Subcutaneous adipose tissue (tissue), 4 donors: Measurements from ENCODE around the gene LRRC8E. TPM values are rescaled to one million over a fixed set of nuclear protein-coding genes. Genes with fewer than 3 reads are reported as not detected.

Experiments
- total RNA-seq, 4 donors: library from RNA; depleted of rRNA; stranded (reverse); fragments of >200 nt; gene quantifications; one replicate each; pipeline ENCODE4 v1.1.0, GENCODE V29; 2016
- TF ChIP-seq, protein P1 (sequence below): fragments of 450-650 bp; IDR thresholded peaks from one replicate; pipeline ENCODE4 v1.5.1; 2016; ENCODE audit warnings: low read depth, mild to moderate bottlenecking, control low read depth, antibody characterized with exemption, moderate library complexity

LRRC8E gene
- total RNA-seq, 4 donors from 2014 or later, result 0.19 to 1.5 (median 0.50) TPM

DNA sequence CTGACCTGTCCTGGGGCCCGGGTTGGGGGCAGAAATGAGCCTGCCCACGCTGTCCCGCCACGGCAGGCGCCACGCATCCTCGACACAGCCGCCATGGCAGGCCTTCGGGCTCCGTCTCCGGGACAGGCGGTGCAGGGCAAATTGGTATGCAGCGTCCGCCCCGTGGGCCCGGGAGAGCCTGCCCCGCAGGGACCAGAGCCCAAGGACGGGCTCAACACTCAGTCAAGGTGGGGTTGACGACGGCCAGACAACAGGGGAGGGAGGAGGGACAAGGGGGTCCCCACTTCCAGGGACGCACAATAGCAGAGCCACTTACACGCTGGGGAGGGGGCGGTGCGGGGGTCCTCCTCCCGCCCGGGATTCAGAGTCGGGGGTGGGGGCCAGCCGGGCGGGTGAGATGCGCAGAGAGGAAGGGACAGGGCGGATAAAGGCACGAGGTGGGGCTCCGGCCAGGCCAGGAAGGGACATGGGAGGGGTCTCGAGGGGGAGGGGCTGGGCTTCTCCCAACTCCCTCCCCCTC is 36.4 kb downstream of the LRRC8E start:
- TF ChIP-seq, protein P1, sequence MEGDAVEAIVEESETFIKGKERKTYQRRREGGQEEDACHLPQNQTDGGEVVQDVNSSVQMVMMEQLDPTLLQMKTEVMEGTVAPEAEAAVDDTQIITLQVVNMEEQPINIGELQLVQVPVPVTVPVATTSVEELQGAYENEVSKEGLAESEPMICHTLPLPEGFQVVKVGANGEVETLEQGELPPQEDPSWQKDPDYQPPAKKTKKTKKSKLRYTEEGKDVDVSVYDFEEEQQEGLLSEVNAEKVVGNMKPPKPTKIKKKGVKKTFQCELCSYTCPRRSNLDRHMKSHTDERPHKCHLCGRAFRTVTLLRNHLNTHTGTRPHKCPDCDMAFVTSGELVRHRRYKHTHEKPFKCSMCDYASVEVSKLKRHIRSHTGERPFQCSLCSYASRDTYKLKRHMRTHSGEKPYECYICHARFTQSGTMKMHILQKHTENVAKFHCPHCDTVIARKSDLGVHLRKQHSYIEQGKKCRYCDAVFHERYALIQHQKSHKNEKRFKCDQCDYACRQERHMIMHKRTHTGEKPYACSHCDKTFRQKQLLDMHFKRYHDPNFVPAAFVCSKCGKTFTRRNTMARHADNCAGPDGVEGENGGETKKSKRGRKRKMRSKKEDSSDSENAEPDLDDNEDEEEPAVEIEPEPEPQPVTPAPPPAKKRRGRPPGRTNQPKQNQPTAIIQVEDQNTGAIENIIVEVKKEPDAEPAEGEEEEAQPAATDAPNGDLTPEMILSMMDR, result no peak

DNA sequence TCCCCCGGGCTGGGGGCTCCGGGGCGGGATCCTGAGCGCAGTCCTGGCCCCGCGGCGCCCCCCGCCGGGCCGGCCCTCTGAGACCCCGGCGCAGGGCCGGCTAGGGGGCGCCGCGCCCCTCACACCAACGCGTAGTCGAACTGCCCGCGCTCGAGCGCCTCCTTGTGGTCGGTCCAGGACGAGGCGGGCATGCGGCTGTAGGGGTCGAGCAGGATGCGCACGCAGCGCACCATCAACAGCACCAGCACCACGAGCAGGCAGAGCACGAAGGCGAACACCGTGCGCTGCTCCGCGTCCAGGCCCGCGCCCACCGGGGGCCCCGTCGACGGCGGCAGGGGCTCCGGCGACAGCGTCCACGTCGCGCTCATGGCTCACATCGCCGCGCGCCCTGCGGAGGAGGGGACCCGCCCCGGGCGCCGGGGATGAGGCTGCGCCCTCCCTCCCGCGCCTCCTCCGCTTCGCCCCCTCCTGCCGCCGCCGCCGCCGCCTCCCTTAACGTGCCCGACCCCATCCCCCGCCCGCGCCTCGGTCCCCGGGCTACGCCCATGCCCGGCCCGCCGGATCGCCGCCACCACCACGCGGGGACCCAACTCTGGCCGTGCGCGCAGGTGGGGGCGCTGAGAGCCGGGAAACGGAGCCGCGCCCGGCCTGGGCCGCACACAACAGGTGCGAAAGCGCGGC is 37.0 kb downstream of the LRRC8E start:
- TF ChIP-seq, protein P1, result no peak

DNA sequence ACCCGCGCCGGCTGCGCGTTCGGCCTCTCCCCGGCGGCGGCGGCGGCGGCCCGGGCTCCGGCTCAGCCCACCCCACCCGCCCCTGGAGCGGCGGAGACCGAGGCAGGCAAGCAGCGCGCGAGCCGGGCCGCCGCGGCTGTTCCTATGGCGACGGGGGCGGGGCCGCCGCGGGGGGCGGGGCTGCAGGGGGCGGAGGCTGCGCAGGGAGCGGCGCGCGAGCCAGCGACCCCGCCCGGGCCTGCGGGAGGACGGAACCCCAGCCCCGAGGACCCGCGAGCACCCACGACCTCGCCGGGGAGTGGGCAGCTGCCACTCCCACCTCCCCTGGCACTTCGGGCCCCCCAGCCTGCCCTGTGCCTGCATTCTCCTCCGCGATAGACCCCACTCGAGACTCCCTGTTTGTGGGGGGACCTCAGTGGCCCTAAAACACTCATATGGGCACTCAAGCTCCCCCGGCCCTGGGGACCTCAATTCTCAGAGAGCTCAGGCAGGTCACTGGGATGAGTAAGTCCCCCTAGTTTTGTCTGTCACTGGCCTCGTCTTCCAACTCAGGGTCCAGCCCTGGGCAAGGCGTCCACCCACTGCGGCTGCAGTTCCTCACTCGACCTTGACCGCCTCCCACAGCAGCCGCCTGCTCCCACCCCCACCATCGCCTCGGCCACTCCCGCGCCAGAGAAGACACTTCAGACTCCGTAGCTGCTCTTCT is 37.9 kb downstream of the LRRC8E start, which contains the start of gene CTXN1:
TSS of gene CTXN1 (minus strand) at position 115 of the 706 bp plus-strand sequence. CDS start 597 bp downstream, outside the sequence.
- TF ChIP-seq, protein P1, result no peak

DNA sequence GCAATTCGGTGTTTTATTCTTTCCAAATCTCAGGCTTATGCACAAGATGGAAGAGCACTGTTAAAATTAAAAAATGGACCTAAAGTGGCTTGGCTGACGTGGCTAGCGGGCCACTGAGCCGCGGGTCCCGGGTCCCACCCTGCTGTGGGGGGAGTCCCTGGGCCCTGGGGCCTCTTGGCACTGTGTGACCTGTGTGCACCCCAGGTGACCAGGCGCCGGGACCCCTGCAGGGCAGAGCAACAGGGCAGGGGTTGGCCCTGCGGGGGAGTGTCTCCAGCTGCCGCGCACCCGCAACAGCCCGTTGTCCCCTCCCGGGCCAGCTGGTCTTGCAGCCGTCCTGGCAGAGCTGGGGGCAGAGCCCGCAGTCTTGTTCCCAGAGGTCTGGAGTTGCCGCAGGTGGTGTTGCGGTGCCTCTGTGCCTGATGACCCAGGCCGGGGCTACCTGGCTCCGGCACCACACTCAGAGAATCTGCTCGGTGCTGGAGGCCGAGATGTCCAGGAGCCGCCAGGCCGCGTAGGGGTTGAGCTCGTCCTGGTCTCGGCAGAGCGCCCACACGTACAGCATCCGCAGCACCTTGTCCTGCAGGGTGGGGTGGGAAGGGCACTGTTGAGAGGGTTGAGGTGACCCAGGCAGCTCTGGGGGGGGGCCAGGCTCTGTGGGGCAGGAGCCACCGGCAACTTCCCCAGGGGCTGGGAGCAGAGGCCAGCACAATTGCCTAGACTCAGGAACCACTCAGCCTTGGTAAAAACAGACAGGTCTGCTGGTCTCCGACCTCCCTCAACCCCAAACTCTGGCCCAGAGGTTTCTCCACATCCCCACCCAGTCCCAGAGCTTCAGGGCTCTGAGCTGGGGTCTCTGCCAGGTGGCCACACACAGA is 38.7 kb downstream of the LRRC8E start:
- TF ChIP-seq, protein P1, result no peak

DNA sequence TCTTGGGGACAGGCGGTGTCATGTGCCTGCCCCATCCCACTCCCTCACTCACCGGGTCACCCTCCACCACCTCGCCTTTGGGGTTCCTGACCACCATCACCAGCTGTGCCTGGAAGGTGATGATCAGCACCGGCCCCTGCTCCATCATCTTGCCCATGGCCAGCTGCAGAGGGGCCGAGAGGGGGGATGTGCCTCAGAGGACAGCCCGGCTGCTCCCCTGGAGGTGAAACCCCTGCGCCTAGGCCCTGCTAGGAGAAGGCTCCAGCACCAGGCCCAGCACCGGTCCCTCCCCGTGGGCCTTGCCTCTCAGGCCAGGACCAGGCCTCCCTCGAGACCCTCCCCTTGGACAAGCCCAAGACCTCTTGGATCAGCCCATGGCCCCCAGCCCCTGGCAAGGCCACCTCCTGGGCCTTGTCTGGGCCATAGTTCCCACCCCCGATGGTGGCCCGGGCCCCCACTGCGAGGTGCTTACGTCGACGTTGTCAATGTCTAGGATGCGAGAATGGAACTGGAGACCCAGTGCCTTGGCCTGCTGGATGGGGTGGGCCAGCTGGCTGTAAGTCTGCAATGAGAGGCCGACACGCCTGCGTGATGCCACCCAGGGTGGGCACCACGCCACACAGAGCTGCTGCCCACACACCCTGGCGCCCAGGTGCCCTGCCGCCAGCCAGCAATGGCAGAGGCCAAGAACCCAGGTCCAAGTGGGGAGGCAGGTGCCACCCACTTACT is 39.5 kb downstream of the LRRC8E start:
- TF ChIP-seq, protein P1, result no peak

DNA sequence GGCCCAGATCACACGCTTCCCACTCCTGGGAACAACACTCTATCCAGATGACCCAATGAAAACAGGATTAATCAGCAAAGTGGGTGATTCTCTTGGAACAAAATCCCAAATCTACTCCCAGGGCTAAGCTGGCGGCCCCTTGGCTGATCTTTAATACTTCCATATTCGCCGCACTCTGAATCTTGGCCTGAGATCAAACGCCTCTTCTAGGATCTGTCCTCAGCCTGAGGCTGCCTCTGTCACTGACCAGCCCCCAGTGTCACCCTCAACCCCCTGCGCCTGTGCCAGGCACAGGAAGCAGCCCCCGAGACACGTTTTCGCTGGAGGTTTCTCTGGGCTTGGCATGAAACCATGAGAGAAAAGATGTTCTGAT is 40.0 kb downstream of the LRRC8E start:
- TF ChIP-seq, protein P1, result no peak
